Mucosa of descending colon (tissue), 3 donors: ENCODE results near the gene TMEM91. TPM values are rescaled to one million over a fixed set of nuclear protein-coding genes. Genes with fewer than 3 reads are reported as not detected.

ENCODE experiments used
- ATAC-seq: fragments of 200-7000 bp; cut with Tn5 transposase; one replicate; pipeline ENCODE4 v1.9.1; 2020; ENCODE audit warnings: mild to moderate bottlenecking, moderate library complexity
- DNase-seq, 3 donors: peaks; one replicate each; pipeline ENCODE4 v3.0.0-alpha.2; 2020
- H3K36me3 ChIP-seq: fragments of 200-600 bp; one replicate; pipeline ENCODE4 v1.8.0; 2021; ENCODE audit warnings: low read depth, mild to moderate bottlenecking
- H3K4me1 ChIP-seq: fragments of 200-600 bp; one replicate; pipeline ENCODE4 v1.8.0; 2021; ENCODE audit warnings: low read depth, mild to moderate bottlenecking
- H3K4me3 ChIP-seq: fragments of 200-600 bp; one replicate; pipeline ENCODE4 v1.8.0; 2021; ENCODE audit warnings: mild to moderate bottlenecking
- H3K9me3 ChIP-seq: fragments of 200-600 bp; one replicate; pipeline ENCODE4 v1.8.0; 2021; ENCODE audit warnings: mild to moderate bottlenecking
- CTCF ChIP-seq: fragments of 200-600 bp; IDR thresholded peaks from one replicate; pipeline ENCODE4 v1.8.0; 2022; ENCODE audit warnings: antibody characterized with exemption, mild to moderate bottlenecking
- intact Hi-C, 2 donors: fragments of 100-400 bp; cut with DNase I in 1 of 2; cut with micrococcal nuclease in 1 of 2; formaldehyde crosslinking; loops; one replicate each; pipeline versions ENCODE4 v1.11.0 to v1.11.1; 2022; cut with DNase I, micrococcal nuclease
- total RNA-seq, 3 donors: library from RNA; stranded (reverse); fragmentation: NEBNext Ultra II Directional in 2 of 3; extraction: Animal tissue kit (Norgen Biotek cat#: 25700) in 2 of 3; gene quantifications; one replicate each; pipeline versions ENCODE4 v1.2.1 to v1.2.4, GENCODE V29; 2021 to 2023
- donor health status: DM: no; HTN: no; CAD: no; lungs with moderate emphysema.
- donor health status: DM: no; HTN: no; CAD: no.
- donor health status: DM: no; HTN: yes; CAD: no.

The TMEM91 gene
- total RNA-seq, 3 donors from 2014 or later: 3.8 to 15.2 (median 5.6) TPM

GRCh38 chr19:41354343-41354953 is 21.9 kb upstream of the TMEM91 start:
- DNase-seq (peak in 1 of 3 donors; percentile 68), ATAC-seq (no peak)
- TF ChIP-seq CTCF: no peak
- Histone ChIP-seq H3K9me3 (no peaks in the 10 kb centered on the region), H3K36me3 (no peaks in the 10 kb centered on the region), H3K4me1 (peaks cover 20% of the 10 kb centered on the region), H3K4me3 (no peak overlapping the region)
- intact Hi-C loops: no loop called here

- intact Hi-C loops: no loop called here
- peaks cover 20% of the 10 kb centered on the region for H3K4me1 ChIP-seq
- no peak for DNase-seq
- no peaks in the 10 kb centered on the region for H3K9me3 ChIP-seq
- H3K4me3 ChIP-seq: no peak overlapping the region
- TF ChIP-seq CTCF: no peak
- H3K36me3 ChIP-seq: no peaks in the 10 kb centered on the region
- ATAC-seq: no peak
Measured at GRCh38 chr19:41355035-41355434, 21.3 kb upstream of the TMEM91 start.

GRCh38 chr19:41355802-41356201 is 20.5 kb upstream of the TMEM91 start:
- TF ChIP-seq CTCF: no peak
- Histone ChIP-seq H3K4me3 (no peak overlapping the region), H3K4me1 (peaks cover 12% of the 10 kb centered on the region), H3K9me3 (no peaks in the 10 kb centered on the region), H3K36me3 (no peaks in the 10 kb centered on the region)
- DNase-seq: no peak
- no peak for ATAC-seq
- intact Hi-C loops: no loop called here

- ATAC-seq (no peak), DNase-seq (no peak)
- intact Hi-C loops: no loop called here
- Histone ChIP-seq H3K36me3 (no peaks in the 10 kb centered on the region), H3K4me3 (no peak overlapping the region), H3K4me1 (peaks cover 8% of the 10 kb centered on the region), H3K9me3 (no peaks in the 10 kb centered on the region)
- TF ChIP-seq CTCF: no peak
Measured at GRCh38 chr19:41356984-41357739, 19.2 kb upstream of the TMEM91 start.

DNA sequence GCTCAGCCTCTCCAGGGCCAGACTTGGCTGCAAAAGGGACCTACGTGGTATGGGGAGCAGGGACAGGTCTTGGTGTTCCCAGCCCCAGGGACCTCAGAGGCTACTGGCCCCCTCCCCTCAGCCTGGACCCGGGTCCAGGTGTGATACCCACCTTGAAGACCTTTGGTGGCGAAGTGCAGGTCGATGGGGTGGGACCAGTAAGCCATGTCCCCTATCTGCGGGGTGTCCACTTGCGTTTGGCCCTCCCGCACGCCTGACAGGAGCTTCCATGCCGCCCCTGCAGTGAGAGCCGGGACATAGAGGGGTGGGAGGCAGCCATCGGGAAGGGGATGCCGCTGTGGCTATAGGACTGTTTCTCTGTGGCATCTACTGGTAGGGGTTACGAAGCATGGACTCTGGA is 18.6 kb upstream of the TMEM91 start:
- no peak overlapping the region for H3K4me3 ChIP-seq
- intact Hi-C loops: no loop called here
- peaks cover 7% of the 10 kb centered on the region for H3K4me1 ChIP-seq
- no peaks in the 10 kb centered on the region for H3K36me3 ChIP-seq
- DNase-seq: no peak
- no peak for ATAC-seq
- TF ChIP-seq CTCF: no peak
- no peaks in the 10 kb centered on the region for H3K9me3 ChIP-seq
